Thyroid gland (tissue), 4 donors: Measurements from ENCODE around the gene GPR156.

Source experiments
- CTCF ChIP-seq, 6 experiments: fragments of 200-600 bp in 3 of 6; fragments of 450-650 bp in 3 of 6; sonication (generic) in 3 of 6; IDR thresholded peaks; one replicate each; pipeline ENCODE4 v1.5.1; 2016 to 2019; ENCODE audit warnings: antibody characterized with exemption in 6 of 6, mild to moderate bottlenecking in 2 of 6, inconsistent platforms in 1 of 6, moderate library complexity in 1 of 6
- POLR2A ChIP-seq, 2 donors: fragments of 450-650 bp; IDR thresholded peaks; one replicate each; pipeline ENCODE4 v1.6.1; 2017; ENCODE audit warnings: antibody characterized with exemption in 2 of 2, mild to moderate bottlenecking in 2 of 2, moderate library complexity in 1 of 2

GRCh38 chr3:120209425-120209824, 75.6 kb downstream of the GPR156 start:
- no peak for TF ChIP-seq CTCF (IDR thresholded peaks at IDR 0.05)
- TF ChIP-seq POLR2A (IDR thresholded peaks at IDR 0.05), result no peak
